GM20000 (cell line): ENCODE results near the gene IQCH.

ENCODE experiments used
- DNase-seq: peaks from one replicate; pipeline ENCODE4 v3.0.0; 2012; ENCODE audit warnings: low spot score
- TF ChIP-seq, protein P1 (sequence below): IDR thresholded peaks from 2 replicates; pipeline ENCODE4 v1.5.1; 2012; ENCODE audit warnings: mild to moderate bottlenecking, control low read depth; ENCODE audit errors: extremely low read depth, missing control alignments

IQCH gene

DNA sequence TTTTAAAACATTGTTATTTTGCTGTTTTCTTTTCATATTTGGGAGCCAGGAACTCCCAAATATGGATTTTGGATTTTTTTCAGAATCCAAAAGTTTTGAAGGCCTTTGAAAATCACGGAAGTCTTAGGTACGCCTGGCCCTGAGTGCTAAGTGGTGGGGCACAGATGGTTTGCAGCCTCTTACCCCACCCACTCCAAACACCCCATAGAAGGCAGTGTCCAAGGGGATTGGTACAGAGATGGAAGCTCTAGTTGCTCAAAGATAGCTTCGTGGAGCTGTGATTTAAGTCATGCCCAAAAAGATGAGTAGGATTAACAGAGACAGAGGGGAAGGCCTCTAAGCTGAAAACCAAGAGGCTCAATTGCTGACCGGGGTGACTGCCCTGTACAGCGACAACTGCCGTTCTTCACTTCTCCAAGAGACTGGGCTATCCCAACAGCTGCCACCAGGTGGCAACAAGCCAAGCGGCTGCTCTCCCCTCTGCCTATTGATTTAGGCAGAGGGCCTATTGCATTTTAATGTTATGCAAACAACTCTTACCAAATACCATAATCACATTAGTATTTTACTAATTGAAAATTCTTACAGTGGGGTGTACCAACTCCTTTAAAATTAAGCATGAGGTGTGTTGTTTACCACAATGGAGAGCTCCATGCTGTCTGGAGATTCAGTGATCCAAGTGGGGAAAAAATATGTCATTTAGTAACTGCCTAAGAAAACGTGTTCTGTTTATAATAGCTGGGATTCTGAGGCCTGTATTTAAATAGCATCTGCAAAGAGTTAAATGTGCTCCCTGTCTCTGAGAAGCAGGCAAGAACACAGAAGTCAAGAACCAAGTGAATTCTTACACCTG lies 202.3 kb downstream of the IQCH start:
- TF ChIP-seq, protein P1, sequence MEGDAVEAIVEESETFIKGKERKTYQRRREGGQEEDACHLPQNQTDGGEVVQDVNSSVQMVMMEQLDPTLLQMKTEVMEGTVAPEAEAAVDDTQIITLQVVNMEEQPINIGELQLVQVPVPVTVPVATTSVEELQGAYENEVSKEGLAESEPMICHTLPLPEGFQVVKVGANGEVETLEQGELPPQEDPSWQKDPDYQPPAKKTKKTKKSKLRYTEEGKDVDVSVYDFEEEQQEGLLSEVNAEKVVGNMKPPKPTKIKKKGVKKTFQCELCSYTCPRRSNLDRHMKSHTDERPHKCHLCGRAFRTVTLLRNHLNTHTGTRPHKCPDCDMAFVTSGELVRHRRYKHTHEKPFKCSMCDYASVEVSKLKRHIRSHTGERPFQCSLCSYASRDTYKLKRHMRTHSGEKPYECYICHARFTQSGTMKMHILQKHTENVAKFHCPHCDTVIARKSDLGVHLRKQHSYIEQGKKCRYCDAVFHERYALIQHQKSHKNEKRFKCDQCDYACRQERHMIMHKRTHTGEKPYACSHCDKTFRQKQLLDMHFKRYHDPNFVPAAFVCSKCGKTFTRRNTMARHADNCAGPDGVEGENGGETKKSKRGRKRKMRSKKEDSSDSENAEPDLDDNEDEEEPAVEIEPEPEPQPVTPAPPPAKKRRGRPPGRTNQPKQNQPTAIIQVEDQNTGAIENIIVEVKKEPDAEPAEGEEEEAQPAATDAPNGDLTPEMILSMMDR, result peak; percentile 80
- peak; percentile 77 for DNase-seq

DNA sequence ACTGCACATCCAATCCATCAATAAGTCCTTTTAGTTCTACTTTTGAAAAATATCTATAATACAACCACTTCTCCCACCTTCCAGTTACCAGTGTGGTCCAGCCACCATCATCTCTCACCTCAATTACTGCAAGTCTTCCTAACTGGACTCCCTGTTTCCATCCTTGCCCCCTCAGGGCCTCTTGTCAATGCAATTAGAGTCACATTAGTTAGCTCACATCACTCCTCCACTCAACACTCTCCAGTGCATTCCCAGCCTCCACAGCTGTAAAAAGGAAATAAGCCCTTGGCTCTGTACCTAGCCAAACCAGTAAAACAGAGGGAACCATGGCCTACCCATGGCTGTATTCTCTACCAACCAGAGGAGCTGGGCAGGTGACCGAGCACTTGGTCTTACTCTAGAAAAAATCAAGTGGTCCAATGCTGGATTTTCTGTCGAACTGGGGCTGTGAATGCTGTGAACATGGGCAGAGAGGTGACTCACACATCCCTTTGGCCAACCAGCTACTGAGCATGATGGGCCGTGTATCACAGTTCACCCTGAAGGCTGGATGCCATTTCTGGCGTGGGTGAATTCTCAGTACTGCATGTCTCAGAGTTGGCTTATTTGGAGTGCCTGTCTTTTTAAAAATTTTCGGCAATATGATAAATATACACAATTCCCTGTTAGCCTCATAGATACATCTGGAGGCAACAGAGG lies 203.9 kb downstream of the IQCH start:
- TF ChIP-seq, protein P1, result no peak

DNA sequence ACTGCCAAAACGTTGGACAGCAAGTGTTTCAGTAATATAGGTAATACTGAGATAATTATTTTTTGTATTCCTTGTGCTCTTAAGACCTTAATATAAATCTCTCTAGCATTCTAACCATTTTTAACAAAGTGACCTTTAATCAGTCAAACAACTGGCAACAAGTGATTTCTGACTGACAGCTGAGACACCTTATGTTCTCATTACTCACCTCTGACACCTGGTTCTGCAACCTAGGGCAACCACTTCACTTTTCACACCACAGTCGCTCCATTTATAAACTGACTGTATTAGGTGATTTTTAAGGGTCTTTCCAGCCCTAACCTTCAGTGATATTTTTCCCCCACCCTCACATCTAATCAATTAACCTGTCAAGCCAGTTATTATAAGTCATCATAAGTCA lies 205.9 kb downstream of the IQCH start:
- TF ChIP-seq, protein P1, result no peak
- DNase-seq, result no peak

More for the DNA sequence above, 203.9 kb downstream of the IQCH start:
- no peak for DNase-seq

DNA sequence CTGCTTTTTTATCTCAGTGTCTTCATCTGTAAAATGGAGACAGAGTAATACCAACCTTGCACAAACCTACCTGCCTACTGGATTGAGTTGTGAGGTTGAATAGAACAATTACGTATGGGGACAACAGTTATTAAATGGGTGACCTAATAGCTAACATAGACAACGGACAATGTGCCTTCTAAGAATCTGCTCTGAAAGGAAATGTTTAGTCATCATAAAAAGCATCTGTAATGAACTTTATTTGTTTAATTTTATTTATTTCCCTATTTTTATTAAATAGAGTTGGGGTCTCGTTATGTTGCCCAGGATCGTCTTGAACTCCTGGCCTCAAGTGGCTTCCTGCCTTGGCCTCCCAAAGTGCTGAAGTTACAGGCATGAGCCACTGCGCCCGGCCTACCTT lies 207.1 kb downstream of the IQCH start:
- no peak for DNase-seq

DNA sequence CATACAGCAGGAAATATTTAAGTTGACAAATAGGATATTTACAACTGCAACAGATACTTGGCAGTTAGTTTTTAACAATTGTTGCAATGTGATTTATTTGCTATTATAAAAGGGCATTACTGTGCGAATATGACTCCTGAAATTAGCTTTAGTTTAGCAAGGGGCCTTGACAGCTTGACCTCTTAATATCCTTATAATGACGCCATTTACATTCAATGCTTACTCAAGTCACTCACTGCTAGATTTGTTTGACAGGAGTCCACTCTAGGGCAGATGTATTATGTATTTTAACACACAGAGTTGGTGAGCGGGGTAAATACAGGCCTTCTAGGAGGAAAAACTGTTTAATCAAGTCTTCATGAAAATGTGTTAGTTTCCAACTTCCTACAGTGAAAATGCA lies 208.3 kb downstream of the IQCH start:
- no peak for DNase-seq

More for the DNA sequence above, 207.1 kb downstream of the IQCH start:
- TF ChIP-seq, protein P1, result no peak

DNA sequence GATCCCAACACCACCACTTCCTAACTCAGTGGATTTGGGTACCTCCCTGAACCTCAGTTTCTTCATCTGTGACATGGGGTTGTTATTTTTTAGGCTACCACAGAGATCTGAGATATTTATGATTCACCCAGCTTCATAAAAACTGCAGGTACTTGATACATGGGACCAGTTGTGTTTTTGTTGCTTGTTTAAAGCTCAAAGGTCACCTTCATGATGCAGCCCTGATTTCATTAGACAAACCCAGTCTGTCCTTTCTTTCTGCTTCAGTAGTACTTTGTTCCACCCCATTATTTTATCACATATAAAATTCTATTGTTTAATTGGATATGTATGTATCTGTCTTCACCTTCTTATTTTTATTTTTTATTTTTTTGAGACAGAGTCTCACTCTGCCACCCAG lies 208.9 kb downstream of the IQCH start:
- DNase-seq, result no peak
- TF ChIP-seq, protein P1, result no peak

More for the DNA sequence above, 208.3 kb downstream of the IQCH start:
- TF ChIP-seq, protein P1, result no peak
